ENCODE results near the gene MYO18A.

The MYO18A gene

DNA sequence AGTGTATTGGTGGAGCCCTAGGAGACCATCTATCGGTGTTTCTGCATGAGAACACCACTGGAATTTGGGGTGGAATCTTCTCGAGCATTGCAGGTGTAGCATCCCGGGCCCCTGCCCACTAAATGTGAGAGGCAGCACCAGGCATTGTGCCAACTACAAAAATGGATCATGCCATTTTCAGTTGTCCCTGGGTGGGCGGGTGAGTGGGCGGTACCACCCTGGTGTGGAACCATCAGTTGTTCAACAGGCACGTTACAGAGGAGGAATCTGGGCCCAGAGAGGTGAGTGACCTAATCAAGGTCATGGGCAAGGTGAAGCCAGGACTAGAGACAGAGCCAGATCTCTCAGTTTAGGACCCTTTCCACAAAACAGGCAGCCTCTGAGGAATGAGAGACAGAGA is 128.5 kb downstream of the MYO18A start:
- TF ChIP-seq, protein P1, sequence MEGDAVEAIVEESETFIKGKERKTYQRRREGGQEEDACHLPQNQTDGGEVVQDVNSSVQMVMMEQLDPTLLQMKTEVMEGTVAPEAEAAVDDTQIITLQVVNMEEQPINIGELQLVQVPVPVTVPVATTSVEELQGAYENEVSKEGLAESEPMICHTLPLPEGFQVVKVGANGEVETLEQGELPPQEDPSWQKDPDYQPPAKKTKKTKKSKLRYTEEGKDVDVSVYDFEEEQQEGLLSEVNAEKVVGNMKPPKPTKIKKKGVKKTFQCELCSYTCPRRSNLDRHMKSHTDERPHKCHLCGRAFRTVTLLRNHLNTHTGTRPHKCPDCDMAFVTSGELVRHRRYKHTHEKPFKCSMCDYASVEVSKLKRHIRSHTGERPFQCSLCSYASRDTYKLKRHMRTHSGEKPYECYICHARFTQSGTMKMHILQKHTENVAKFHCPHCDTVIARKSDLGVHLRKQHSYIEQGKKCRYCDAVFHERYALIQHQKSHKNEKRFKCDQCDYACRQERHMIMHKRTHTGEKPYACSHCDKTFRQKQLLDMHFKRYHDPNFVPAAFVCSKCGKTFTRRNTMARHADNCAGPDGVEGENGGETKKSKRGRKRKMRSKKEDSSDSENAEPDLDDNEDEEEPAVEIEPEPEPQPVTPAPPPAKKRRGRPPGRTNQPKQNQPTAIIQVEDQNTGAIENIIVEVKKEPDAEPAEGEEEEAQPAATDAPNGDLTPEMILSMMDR (IDR thresholded peaks at IDR 0.05), result no peak
- no peak for TF ChIP-seq ZFX (IDR thresholded peaks at IDR 0.05; ENCODE audit: borderline replicate concordance)
- H3K27ac ChIP-seq, result no peak overlapping the region

DNA sequence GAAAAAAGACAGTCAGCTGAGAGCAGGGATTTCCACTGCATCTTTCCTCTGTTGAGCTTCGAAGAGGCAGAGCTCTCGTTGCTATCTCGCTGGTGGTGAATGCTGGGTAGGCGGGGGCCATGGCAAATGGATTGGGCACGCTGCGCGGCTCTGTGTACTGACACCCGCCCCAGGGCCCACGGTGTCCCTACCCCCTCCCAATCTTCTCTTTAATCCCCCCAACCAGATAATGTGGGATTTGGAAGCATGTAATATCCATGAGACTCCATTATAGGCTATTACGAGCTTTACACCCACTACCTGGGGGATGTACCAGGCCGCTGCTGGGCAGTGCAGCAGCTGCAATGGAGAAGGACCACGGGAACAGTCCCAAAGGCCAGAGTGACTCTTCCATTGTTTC is 129.0 kb downstream of the MYO18A start:
- no peak overlapping the region for H3K27ac ChIP-seq

DNA sequence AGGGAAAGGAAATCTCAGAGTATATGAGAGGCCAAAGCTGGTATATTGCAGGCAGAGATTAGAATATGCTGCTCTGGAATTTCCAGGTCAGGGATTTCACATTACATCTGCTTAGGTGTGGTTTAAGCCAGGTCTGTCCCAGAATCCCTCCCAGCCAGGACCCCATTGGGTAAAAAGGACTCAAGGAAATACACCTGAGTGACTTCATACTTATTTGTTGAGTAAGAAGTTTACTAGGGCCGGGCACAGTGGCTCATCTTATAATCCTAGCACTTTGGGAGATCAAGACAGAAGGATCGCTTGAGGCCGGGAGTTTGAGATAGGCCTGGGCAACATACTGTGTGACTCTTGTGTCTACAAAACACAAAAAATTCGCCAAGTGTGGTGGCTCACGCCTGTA is 130.0 kb downstream of the MYO18A start:
- TF ChIP-seq, protein P1 (IDR thresholded peaks at IDR 0.05), result no peak
- no peak for TF ChIP-seq ZFX (IDR thresholded peaks at IDR 0.05; ENCODE audit: borderline replicate concordance)
- no peak overlapping the region for H3K27ac ChIP-seq

More for the DNA sequence above, 129.0 kb downstream of the MYO18A start:
- TF ChIP-seq, protein P1 (IDR thresholded peaks at IDR 0.05), result no peak
- no peak for TF ChIP-seq ZFX (IDR thresholded peaks at IDR 0.05; ENCODE audit: borderline replicate concordance)

DNA sequence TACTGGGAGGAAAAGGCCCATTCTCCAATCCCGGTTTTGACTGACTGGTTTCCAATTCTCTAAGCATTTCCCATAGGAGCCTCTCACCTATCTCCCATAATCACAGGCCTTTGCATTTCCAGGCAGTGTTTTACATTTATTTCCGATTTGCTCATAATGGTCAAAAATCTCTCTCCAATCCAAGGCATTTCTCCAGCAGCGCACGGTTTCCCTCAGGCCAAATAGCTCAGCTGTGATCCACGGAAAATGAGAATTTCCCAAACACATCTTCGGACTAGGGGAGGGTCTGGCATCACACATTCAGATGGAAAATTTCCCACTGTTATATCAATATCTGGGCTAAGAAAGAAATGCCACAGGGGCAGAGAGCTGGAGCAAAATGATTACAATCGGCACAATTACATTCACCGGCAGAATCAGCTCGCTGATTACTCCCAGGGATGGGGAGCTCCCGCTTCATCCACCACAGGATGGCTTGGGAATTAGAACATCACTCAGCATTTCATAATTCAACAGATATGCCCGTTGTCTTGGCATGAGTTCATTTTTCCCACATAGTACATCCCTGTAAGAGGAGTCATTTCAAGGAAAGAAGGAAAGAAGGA is 130.6 kb downstream of the MYO18A start:
- TF ChIP-seq, protein P1 (IDR thresholded peaks at IDR 0.05), result no peak
- TF ChIP-seq ZFX (IDR thresholded peaks at IDR 0.05; ENCODE audit: borderline replicate concordance), result no peak

DNA sequence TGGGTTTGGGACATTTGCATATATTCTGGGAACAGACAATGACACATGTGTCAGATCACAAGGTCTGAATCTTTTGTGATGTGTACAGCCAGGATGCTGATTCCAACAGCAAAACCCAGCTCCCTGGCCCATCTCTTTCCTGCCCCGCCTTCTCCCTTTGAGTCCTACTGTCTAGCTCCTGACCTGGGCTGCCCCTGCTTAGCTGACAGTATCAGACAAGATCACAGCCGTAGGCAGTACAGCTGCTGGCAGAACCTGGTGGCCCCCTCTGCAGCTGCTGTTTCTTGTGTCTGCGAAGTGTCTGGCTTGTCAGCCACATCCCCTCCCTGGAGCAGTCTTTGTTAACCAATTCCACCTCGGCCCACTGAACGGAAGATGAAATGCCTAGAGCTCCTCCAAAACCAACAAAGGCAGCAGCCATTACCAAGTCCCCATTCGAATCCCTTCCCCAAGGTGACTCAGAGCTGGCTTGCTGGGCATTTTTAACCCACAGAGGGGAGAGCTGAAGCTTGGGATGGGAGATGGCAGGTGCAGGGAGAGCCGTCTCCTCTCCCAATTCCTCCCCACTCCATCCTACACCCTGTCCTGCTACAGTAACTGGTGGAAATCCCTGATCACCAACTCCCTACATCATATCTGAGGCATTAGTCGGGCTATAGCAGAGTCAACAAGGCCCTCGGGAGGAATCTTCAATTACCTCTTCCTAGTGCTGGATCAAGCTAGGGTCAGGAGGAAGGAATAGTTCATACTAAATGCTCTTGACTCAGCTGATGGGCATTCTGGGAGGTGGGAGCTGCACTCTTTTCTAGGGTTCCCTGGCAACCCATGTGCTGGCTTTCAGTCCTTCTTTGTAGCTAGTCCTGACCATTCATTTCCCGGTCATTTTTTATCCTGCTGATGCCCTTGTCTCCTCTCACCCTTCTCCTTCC is 131.5 kb downstream of the MYO18A start:
- TF ChIP-seq, protein P1 (IDR thresholded peaks at IDR 0.05), result no peak
- no peak for TF ChIP-seq ZFX (IDR thresholded peaks at IDR 0.05; ENCODE audit: borderline replicate concordance)
- no peak overlapping the region for H3K27ac ChIP-seq

More for the DNA sequence above, 130.6 kb downstream of the MYO18A start:
- H3K27ac ChIP-seq, result no peak overlapping the region

DNA sequence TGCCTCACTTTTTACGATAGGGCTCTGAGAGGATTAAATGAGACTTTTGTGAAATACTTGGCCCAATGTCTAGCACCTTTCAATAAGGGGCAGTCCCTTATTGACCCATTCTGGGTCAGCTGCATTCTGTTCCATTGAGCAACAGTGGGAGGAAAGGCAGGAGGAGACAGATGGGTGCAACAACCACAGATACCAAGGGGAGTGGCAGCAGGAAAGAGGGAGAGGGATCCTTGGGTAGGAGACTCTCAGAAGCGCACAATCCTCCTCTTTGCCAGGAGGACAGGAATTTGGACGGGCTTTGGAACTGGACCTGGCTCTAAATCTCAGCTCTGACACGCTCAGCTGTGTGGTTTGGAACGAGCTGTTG is 133.7 kb downstream of the MYO18A start:
- no peak overlapping the region for H3K27ac ChIP-seq
- TF ChIP-seq, protein P1 (IDR thresholded peaks at IDR 0.05), result no peak
- TF ChIP-seq ZFX (IDR thresholded peaks at IDR 0.05; ENCODE audit: borderline replicate concordance), result no peak

All from 22Rv1 (cell line).